EH (cell line): Measurements from ENCODE around the gene LRRC8C.

ENCODE experiments used
- DNase-seq: peaks from one replicate; pipeline ENCODE4 v3.0.0-alpha.2; 2015; ENCODE audit warnings: low read depth

LRRC8C gene

DNA sequence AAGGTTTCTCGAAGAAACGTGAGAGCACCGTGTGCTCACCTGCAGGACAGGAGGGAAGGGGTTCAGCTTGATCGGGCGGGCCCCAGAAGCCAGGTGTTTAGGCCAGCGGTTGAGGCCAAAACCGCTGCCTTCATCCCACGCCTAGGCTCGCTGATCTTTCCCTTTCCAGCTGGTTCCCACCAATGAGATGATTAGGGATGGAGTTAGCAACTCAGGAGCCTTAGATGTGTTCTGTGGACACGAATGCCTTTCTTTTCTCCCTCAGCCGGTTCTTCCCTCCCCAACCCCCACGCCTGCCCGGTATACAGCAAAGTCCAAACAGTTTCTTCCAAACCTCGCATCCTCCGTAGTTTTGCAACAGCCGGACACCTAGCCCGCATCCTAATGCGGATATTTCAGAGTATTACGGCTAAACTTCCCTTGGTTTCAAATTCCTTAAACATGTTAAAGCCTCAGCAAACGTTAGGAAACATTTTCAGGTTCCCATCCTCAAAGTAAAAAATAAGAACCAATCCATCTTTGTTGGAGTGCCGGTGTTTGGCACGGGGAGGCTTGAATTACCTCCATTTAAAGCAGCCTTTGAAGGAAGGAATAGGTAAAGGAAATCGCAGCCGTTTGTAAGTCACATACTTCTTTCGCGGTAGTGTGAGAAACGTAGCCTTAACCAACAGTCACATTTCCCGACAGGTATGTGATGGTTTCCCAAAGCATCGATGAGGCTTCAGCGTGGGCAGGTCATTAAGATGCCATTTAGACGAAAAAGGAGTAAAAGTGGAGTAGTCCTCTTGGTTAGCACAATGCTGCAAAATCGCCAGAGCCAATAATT, 1.1 kb downstream of the LRRC8C start:
- DNase-seq: peak; percentile 49

- DNase-seq: peak; percentile 81
Measured at GRCh38 chr1:89635825-89636815, 3.2 kb downstream of the LRRC8C start.

DNA sequence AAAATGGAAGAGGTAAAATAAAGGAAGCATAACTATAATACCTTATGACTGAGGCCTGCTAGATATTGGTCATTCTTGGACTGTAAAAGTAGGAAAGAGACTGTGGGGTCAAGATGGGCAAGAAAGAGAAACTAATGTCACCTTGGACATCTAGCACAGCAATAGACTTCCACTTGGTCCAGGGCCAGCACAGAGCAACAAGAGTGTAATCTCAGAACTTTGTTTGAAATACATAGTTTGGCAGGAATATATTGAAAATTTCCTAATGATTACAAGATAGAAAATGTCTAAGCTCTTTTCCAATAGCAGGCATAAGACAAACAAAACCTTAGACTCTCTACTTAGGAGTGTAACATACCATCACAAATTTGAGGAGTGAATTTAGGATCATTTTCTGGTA, 4.6 kb downstream of the LRRC8C start:
- DNase-seq: no peak

- DNase-seq: no peak
Measured at GRCh38 chr1:89640440-89640839, 7.5 kb downstream of the LRRC8C start.

DNA sequence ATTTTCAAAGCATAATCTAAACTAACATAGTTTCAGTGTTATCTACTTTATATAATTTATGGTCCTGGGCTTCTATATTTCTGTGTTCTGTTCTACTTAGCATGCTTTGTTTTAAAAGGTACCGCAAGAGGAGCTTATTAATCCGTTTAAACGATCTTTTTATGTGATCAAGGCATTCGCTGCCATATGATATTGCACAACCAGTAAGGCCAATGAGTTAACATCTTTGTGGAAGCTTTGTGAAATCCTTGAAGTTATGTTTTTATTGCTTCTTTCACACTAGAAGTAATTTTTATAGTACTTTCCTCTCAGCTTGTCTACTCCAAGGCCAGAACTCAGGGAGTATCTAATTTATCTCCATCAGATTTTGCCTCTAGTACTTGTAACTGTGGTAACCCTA, 8.9 kb downstream of the LRRC8C start:
- DNase-seq: no peak

DNA sequence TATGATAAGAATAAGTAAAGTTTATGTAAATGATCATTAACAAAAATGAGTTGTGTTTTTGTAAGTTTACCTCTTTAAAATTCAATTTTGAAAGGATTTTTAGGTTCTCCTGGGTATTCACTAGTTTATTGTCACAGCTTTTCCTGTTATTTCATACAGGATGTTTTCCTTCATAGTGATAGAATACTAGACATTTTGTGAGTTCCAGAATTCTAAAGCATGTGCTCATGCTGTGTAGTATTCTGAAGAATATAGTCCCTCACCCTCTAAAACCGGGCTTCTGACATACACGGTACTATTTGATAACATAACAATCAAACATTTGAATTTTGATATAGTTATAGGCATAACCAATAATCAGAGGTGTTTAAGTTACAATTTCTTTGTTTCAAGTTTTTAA, 10.7 kb downstream of the LRRC8C start:
- DNase-seq: no peak

DNA sequence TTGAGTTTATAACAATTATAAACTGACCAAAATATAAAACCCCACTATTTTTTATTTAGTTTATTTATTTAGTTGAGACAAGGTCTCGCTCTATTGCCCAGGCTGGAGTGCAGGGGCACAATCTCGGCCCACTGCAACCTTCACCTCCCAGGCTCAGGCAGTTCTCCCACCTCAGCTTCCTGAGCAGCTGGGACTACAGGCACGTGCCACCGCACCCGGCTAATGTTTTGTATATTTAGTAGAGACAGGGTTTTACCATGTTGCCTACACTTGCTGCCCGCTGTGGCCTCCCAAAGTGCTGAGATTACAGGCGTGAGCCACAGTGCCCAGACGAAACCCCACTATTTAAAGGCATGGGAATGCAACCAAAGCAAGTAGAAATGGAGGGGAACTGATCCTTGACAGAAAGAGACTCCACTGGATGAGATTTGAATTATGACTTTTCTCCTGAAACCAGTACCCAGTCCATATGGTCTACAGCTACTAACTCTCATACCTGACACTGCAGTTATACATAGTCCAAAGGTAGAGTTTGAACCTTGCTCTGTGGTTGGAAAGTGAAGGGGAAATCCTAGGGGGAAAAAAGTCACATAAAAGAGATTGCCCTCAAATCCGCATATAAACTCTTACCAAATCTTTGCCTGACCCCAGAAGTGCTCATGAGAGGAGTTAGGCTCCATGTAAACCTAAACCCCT, 11.3 kb downstream of the LRRC8C start:
- DNase-seq: no peak

- no peak for DNase-seq
Measured at GRCh38 chr1:89646259-89646658, 13.3 kb downstream of the LRRC8C start.

GRCh38 chr1:89649783-89650182, 16.9 kb downstream of the LRRC8C start:
- DNase-seq: no peak

GRCh38 chr1:89652373-89652772, 19.5 kb downstream of the LRRC8C start:
- no peak for DNase-seq

- DNase-seq: no peak
Measured at GRCh38 chr1:89657886-89658285, 25.0 kb downstream of the LRRC8C start.

DNA sequence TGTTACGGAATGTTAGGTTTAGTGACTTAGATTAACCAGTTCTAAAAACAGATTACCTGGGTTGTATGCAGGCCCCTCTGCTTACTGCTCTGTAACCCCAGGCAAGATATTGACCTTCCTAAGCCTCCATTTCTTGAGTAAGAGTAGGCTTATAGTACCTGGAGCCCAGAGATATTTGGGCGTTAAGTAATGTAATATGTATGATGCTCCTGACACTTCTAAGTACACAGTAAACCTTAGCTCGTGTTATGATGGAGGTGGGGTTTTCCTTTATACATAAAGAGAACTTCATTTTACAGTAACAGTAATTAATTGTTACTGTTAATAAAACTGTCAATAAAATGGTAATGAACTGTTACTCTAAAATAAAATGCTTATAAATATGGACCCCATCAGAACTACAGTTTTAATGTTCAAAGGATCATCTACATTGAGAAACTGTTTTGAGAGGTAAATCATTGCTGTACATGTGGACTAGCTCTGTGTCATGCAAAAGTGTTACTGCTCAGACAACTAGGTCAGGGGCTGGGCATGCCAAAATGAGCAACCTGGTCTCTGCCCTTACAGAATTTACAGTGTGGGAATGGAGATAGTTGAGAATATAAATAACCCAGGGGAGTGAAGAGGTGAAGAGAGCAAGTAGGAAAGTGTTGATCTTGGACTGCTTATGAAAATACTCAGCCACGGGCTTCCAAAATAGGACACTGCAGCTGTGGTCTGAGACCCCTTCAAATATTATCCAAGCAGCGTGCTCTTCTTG, 26.6 kb downstream of the LRRC8C start:
- DNase-seq: no peak

DNA sequence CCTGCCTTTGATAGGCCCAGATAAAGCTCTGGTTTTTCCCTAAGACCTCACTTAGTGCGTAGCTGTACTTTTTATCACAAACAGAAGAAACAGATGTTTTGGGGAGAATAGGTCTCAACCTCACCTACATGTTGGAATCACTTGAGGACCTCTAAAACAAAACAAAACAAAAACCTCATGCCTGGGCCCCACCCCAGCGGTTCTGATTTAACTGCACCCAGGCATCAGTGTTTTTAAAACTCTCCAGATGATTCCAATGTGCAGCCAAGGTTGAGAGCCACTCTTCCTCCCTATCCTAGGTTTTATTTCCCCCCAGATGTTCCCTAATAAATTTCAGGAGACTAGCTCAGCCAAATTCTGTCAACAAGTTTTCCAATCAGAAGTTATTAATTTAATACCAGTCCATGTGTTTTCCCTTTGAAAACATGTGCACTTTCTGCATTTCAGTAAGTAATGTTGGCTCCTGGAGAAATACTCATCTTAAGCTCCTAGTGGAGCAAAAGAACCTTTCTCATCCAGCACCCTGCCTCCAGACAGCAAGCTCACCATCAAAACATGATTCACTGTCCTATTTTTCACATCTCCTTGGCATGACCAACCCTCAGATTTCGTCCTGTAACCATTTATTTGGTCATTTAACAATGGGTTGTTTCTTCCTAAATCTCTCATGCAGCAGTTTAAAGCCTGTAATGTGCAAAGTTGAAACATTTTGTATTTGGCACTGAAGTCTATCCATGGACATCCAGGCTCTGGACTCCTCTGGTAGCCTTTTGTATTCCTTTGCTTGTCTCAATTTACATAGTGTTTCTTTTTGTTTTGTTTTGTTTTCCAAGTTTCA, 27.5 kb downstream of the LRRC8C start:
- peak; percentile 27 for DNase-seq

DNA sequence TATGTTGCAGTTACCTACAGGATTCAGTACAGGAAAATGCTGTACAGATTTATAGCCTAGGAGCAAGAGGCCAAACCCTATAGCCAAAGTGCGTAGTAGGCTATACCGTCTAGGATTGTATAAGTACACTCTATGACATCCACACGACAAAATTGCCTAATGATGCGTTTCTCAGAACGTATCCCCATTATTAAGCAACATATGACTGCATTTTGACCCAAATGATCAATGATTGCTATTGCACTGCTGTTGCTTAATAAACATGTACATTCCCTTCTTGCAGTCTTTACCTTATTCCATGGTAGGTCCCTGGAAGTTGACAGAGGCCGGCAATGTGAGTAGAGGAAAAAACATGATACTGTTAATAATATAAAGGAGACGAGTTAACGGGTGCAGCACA, 33.0 kb downstream of the LRRC8C start:
- no peak for DNase-seq

GRCh38 chr1:89666640-89667039, 33.7 kb downstream of the LRRC8C start:
- DNase-seq: no peak

- DNase-seq: no peak
Measured at GRCh38 chr1:89667691-89668090, 34.8 kb downstream of the LRRC8C start.

DNA sequence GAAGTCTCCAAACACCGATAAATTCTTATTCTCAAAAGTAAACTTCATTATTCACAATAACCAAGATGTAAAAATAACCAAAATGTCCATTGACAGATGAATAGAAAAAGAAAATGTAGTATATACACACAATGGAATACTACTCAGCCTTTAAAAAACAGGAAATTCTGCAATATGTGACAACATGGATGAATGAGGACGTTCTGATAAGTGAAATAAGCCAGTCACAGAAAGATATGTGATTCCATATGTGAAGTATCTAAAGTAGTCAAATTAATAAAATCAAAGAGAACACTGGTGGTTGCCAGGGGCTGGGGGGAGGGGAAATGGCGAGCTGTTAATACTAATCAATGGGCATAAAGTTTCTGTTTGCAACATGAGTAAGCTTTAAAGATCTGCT, 36.0 kb downstream of the LRRC8C start:
- DNase-seq: no peak

DNA sequence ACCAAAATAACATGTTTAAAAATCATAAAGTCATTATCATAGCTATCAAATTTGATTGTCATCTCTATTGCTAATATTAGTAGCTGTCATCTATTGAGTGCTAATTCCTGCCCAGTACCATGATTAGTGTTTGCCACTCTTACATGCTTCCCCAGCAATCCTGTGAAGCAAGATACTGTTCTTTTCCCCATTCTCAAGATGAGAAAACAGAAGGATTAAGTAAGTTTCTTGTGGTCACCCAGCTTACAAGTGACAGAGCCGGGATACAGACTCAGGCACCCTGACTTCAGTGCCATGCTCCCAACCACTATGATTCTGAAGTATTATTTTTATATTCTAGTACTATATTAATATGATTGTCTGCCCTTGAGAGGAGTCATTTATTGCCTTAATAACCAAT, 36.5 kb downstream of the LRRC8C start:
- no peak for DNase-seq

- no peak for DNase-seq
Measured at GRCh38 chr1:89670163-89670562, 37.2 kb downstream of the LRRC8C start.

DNA sequence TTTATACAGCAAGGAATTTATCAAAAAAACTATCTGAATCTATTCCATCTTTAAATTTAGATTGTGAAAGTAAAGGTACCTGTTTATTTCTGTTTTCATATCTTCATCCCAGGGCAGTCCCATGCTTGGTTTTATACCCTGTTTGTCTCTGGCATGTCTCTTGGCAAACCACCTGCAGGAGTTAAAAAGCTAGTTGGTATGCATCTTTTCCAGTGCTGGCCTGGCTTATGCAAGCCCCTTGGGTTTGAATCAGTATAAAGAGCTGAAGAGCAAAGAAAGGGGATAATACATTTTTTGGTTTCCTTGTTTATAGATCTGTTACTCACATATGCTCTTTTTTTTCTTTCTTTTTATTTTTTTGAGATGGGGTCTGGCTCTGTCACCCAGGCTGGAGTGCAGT, 37.8 kb downstream of the LRRC8C start:
- DNase-seq: no peak
